Progenitor cell of endocrine pancreas (in vitro differentiated cells): Measurements from ENCODE around the gene CRK. TPM values are rescaled to one million over a fixed set of nuclear protein-coding genes. Genes with fewer than 3 reads are reported as not detected.

ENCODE experiments used
- DNase-seq: peaks from one replicate; pipeline ENCODE4 v3.0.0; 2021; ENCODE audit warnings: low spot score; ENCODE audit not compliant: unreplicated experiment
- H3K27ac Mint-ChIP-seq: 2 replicates; pipeline ENCODE4 v1.8.0; 2021; ENCODE audit warnings: mild to moderate bottlenecking, moderate library complexity, mixed read lengths
- H3K27me3 Mint-ChIP-seq: 2 replicates; pipeline ENCODE4 v1.8.0; 2021; ENCODE audit warnings: mixed read lengths
- H3K36me3 Mint-ChIP-seq: 2 replicates; pipeline ENCODE4 v1.8.0; 2022; ENCODE audit warnings: mixed read lengths; ENCODE audit not compliant: insufficient read depth
- H3K4me1 Mint-ChIP-seq: 2 replicates; pipeline ENCODE4 v1.8.0; 2021; ENCODE audit warnings: low read depth, mixed read lengths
- H3K4me3 Mint-ChIP-seq: 2 replicates; pipeline ENCODE4 v1.8.0; 2021; ENCODE audit warnings: low read depth, mild to moderate bottlenecking, moderate library complexity, mixed read lengths
- H3K9me3 Mint-ChIP-seq: 2 replicates; pipeline ENCODE4 v1.8.0; 2021; ENCODE audit warnings: low read depth, mixed read lengths
- total RNA-seq: library from RNA; stranded (reverse); gene quantifications from 2 replicates; pipeline ENCODE4 v1.2.1, GENCODE V29; 2021
- TF ChIP-seq, protein P1 (sequence below): fragments of 200-600 bp; sonication (generic); IDR thresholded peaks from one replicate; pipeline ENCODE4 v1.5.0; 2021; ENCODE audit warnings: antibody characterized with exemption, mild to moderate bottlenecking; ENCODE audit not compliant: unreplicated experiment

The CRK gene
- total RNA-seq, 1 donor from 2014 or later = 41.6 TPM

DNA sequence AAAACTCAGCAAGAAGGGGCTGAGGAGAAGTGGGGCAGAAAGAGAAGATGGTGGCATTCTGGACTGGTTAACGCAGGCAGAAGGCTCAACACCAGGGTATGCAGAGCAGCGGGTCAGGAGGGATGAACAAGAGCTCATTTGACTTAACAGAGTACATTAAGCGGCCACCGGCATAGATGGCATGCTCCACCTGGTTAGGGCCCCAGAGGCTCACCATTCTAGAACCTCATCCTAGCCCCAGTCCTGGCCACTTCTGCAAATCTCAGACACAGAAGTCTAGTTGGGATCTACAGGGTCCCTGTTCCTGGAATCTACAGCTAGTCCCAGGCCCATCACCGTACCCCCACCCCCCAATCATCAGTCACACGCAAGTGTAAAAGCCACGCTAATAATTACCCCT is 38.2 kb upstream of the CRK start:
- Mint-ChIP-seq H3K4me1 (peaks cover 5% of the 10 kb centered on the region), H3K36me3 (no peaks in the 10 kb centered on the region), H3K9me3 (no peaks in the 10 kb centered on the region), H3K27ac (peak overlapping the region; percentile 11), H3K27me3 (peaks cover 10% of the 10 kb centered on the region), H3K4me3 (no peak overlapping the region)
- TF ChIP-seq, protein P1, sequence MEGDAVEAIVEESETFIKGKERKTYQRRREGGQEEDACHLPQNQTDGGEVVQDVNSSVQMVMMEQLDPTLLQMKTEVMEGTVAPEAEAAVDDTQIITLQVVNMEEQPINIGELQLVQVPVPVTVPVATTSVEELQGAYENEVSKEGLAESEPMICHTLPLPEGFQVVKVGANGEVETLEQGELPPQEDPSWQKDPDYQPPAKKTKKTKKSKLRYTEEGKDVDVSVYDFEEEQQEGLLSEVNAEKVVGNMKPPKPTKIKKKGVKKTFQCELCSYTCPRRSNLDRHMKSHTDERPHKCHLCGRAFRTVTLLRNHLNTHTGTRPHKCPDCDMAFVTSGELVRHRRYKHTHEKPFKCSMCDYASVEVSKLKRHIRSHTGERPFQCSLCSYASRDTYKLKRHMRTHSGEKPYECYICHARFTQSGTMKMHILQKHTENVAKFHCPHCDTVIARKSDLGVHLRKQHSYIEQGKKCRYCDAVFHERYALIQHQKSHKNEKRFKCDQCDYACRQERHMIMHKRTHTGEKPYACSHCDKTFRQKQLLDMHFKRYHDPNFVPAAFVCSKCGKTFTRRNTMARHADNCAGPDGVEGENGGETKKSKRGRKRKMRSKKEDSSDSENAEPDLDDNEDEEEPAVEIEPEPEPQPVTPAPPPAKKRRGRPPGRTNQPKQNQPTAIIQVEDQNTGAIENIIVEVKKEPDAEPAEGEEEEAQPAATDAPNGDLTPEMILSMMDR = no peak
- no peak for DNase-seq

DNA sequence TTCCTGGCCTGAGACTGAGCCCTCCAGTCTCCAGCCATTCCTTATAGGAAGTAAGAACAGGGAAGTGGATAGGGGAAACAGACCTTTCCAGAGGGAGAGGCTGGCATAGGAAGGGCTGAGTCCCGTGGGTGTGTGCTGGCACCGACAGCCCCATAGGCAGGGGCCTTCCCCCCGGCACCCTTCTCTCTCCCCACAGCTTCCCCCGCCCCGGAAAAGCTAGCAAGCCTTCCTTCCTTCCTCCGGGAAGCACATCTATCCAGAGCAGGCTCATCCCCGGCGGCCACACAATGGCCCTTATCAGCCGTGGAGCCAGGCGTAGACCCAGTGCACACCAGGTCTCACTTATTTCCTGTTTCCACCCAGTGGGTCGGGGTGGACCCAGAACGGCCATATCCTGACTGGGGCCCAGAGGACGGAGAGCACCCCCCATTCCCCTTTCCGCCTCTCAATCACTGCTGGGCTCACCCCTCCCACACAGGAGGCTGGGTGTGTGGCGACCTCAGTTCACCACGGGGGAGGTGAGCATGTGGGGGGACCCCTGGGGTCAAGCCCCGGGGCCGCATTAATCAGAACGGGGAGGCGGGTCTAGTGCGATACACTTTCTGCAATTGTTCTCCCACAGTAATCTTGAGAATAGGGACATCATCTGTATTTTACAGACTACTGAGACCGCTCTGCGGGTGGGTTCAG is 37.4 kb upstream of the CRK start:
- Mint-ChIP-seq H3K4me3 (peak overlapping the region; percentile 48), H3K27ac (no peak overlapping the region), H3K9me3 (no peaks in the 10 kb centered on the region), H3K36me3 (no peaks in the 10 kb centered on the region), H3K4me1 (peaks cover 7% of the 10 kb centered on the region), H3K27me3 (peaks cover 10% of the 10 kb centered on the region)
- TF ChIP-seq, protein P1 = no peak
- DNase-seq = no peak

DNA sequence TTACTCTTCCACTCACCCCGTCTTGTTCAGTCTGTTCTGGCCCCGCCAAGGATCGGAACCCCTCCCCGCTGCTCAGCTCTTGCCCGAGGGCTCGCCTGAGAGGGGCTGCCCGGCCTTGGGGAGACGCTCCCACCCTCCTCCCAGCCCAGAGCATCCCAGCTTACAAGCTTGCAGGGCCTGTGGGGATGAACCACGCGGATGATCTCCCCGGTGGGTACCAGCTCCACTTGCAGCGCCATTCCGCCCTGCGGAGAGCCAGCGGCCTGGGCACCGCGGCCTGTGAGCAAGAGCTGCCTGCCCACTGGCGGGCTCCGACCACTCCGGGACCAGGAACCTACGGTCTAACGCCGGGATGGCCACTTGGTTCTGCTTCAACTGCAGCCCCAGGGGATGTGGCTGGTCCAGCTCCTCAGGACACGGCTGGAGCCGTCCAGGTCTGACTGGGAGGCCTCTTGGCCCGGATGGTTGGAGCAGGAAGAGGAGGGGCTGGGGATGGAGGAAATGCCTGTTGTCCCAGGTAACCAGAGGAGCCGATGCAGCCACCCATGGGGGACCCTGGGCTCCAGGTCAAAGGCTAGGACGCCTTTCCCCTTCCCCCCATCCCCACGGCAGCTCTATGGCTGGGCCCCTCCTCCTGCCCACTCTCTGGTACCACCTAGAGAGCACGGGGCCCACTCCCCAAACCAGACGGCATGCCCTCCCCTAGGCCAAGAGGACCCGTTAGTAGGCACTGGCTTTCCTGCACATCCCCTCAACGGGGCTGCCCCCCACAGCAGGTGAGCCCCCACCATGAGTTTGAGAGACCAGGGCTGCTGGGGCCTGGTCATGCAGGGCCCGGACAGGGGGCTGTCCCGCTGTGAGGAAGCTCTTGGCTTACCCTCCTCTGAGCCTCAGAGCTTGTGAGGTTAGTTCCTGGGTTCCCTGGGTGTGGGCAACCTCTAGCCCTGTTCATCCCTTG is 36.5 kb upstream of the CRK start, which contains the start of gene MYO1C:
TSS of gene MYO1C (minus strand) at position 438 of the 958 bp plus-strand sequence. CDS start at position 239, 199 bp downstream.
- Mint-ChIP-seq H3K4me1 (peaks cover 7% of the 10 kb centered on the region), H3K4me3 (peak within 1 kb of the TSS; percentile 83), H3K27me3 (peaks cover 10% of the 10 kb centered on the region), H3K36me3 (no peaks in the 10 kb centered on the region), H3K9me3 (no peaks in the 10 kb centered on the region), H3K27ac (peak within 1 kb of the TSS; percentile 89)
- DNase-seq = no peak
- TF ChIP-seq, protein P1 = no peak

DNA sequence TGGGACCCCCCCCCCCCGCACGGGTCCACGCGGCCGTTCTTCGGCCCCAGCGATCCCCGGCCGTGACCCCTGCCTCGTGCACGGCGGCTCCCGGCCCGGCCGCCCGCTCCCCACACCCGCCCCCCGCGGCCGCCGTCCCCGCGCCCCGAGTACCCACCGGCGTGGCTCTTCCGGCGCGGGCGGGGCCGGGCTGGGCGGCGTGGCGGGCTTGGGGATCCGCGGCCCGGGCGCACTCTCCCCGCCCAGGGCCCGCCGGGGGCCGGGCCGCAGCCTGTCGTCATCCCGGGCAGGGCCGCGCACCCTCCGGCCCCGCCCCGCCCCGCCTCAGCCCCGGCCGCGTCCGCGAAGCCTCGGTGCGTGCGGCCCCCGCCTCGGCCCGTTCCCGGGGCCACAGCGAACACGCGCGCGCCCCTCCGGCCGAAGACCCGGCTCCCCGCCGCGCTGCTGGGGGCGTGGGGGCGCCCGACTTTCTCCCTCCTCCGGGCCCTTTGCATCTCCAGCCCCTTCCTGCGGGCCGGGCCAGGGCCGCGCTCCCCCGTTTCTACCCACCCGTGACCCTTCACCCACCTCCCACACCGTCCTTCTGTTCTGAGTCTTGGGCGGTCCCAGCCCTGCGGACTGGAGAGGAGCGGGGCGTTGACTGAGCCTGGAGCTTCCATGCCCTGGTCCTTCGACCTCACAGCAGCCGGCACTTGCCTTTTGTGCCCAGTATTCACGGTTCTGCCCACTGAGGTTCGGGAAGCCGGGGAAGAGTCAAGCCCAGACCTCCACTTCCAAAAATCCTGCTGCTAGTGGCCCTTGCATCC is 35.6 kb upstream of the CRK start:
- H3K4me1 Mint-ChIP-seq = peaks cover 9% of the 10 kb centered on the region
- H3K27ac Mint-ChIP-seq = peak overlapping the region; percentile 89
- peak overlapping the region; percentile 83 for H3K4me3 Mint-ChIP-seq
- peaks cover 13% of the 10 kb centered on the region for H3K27me3 Mint-ChIP-seq
- no peaks in the 10 kb centered on the region for H3K9me3 Mint-ChIP-seq
- TF ChIP-seq, protein P1 = no peak
- H3K36me3 Mint-ChIP-seq = no peaks in the 10 kb centered on the region
- no peak for DNase-seq
